Measurements from ENCODE around the gene CDHR3. TPM values are rescaled to one million over a fixed set of nuclear protein-coding genes. Genes with fewer than 3 reads are reported as not detected.

CDHR3 gene
- total RNA-seq, 4 donors from 2014 or later, result 4.3 to 29.5 (median 27.0) TPM

GRCh38 chr7:106063692-106064091 is 100.6 kb downstream of the CDHR3 start:
- Histone ChIP-seq H3K27me3 (no peaks in the 10 kb centered on the region), H3K9me3 (no peaks in the 10 kb centered on the region), H3K36me3 (no peaks in the 10 kb centered on the region), H3K27ac (peak overlapping the region in 3 of 4 donors; percentile 85 to 91 (median 87)), H3K4me1 (peaks cover 9 to 81% (median 18%) of the 10 kb centered on the region in 3 donors), H3K4me3 (no peak overlapping the region)
- TF ChIP-seq POLR2A (IDR thresholded peaks at IDR 0.05) (no peak), CTCF (IDR thresholded peaks at IDR 0.05) (no peak), EP300 (IDR thresholded peaks at IDR 0.05) (no peak), POLR2AphosphoS5 (IDR thresholded peaks at IDR 0.05) (no peak)
- no peak for ATAC-seq
- 92% methylated on average over 2 of the region's 2 CpGs; no CpG with 5 or more reads in 1 of the 2 donors for WGBS, 2 donors (ENCODE audit: low coverage in 1 of 2)

- TF ChIP-seq CTCF (IDR thresholded peaks at IDR 0.05) (no peak), EP300 (IDR thresholded peaks at IDR 0.05) (no peak), POLR2AphosphoS5 (IDR thresholded peaks at IDR 0.05) (no peak), POLR2A (IDR thresholded peaks at IDR 0.05) (no peak)
- ATAC-seq, result no peak
Observed at GRCh38 chr7:106064316-106064715, 101.3 kb downstream of the CDHR3 start.

GRCh38 chr7:106064771-106065574 is 101.9 kb downstream of the CDHR3 start:
- H3K4me3 ChIP-seq, result peak overlapping the region in 1 of 2 donors; percentile 27
- ATAC-seq, result peak; percentile 96
- H3K4me1 ChIP-seq, result peaks cover 12 to 82% (median 26%) of the 10 kb centered on the region in 3 donors
- H3K9me3 ChIP-seq, result no peaks in the 10 kb centered on the region
- TF ChIP-seq POLR2AphosphoS5 (IDR thresholded peaks at IDR 0.05) (peak; percentile 77), CTCF (IDR thresholded peaks at IDR 0.05) (peak in 3 of 4 experiments; percentile 31 to 34 (median 34)), POLR2A (IDR thresholded peaks at IDR 0.05) (no peak), EP300 (IDR thresholded peaks at IDR 0.05) (no peak)
- H3K36me3 ChIP-seq, result no peaks in the 10 kb centered on the region
- no peaks in the 10 kb centered on the region for H3K27me3 ChIP-seq
- peak overlapping the region; percentile 72 to 91 (median 86) for H3K27ac ChIP-seq
- WGBS, 2 donors (ENCODE audit: low coverage in 1 of 2), result 0 to 25% methylated on average over 3 to 4 of the region's 14 CpGs

More at GRCh38 chr7:106064316-106064715, 101.3 kb downstream of the CDHR3 start:
- H3K4me3 ChIP-seq, result no peak overlapping the region
- H3K36me3 ChIP-seq, result no peaks in the 10 kb centered on the region
- WGBS, 2 donors (ENCODE audit: low coverage in 1 of 2), result 85% methylated on average over 4 of the region's 8 CpGs; no CpG with 5 or more reads in 1 of the 2 donors
- H3K27me3 ChIP-seq, result no peaks in the 10 kb centered on the region
- peak overlapping the region; percentile 72 to 91 (median 86) for H3K27ac ChIP-seq
- no peaks in the 10 kb centered on the region for H3K9me3 ChIP-seq
- peaks cover 12 to 81% (median 22%) of the 10 kb centered on the region in 3 donors for H3K4me1 ChIP-seq

- WGBS, 2 donors (ENCODE audit: low coverage in 1 of 2), result 23% methylated on average over 4 to 8 of the region's 26 CpGs
- H3K9me3 ChIP-seq, result no peaks in the 10 kb centered on the region
- H3K36me3 ChIP-seq, result no peaks in the 10 kb centered on the region
- peak overlapping the region in 1 of 2 donors; percentile 27 for H3K4me3 ChIP-seq
- TF ChIP-seq EP300 (IDR thresholded peaks at IDR 0.05) (no peak), POLR2AphosphoS5 (IDR thresholded peaks at IDR 0.05) (no peak), CTCF (IDR thresholded peaks at IDR 0.05) (no peak), POLR2A (IDR thresholded peaks at IDR 0.05) (no peak)
- H3K27me3 ChIP-seq, result no peaks in the 10 kb centered on the region
- no peak for ATAC-seq
- H3K4me1 ChIP-seq, result peaks cover 15 to 82% (median 35%) of the 10 kb centered on the region in 3 donors
- H3K27ac ChIP-seq, result peak overlapping the region; percentile 40 to 91 (median 86)
Observed at GRCh38 chr7:106065575-106066500, 102.8 kb downstream of the CDHR3 start.

All from gastroesophageal sphincter (tissue), 4 donors.